Posterior vena cava (tissue), 2 donors: ENCODE results near the gene MICB. TPM values are rescaled to one million over a fixed set of nuclear protein-coding genes. Genes with fewer than 3 reads are reported as not detected.

Experiments
- DNase-seq: peaks from one replicate; pipeline ENCODE4 v3.0.0-alpha.2; 2020; ENCODE audit warnings: low spot score
- intact Hi-C, 2 donors: fragments of 100-400 bp; cut with DNase I; formaldehyde crosslinking; loops; one replicate each; pipeline versions ENCODE4 v1.14.1 to v1.14.2; 2022 to 2023
- total RNA-seq, 2 donors: library from RNA; stranded (reverse); fragmentation: NEBNext Ultra II Directional; extraction: Animal tissue kit (Norgen Biotek cat#: 25700); gene quantifications; one replicate each; pipeline ENCODE4 v1.2.1, GENCODE V29; 2021
- donor health status: DM: yes; HTN: yes; CAD: no.
- donor health status: DM: yes; HTN: yes; CAD: no.

MICB gene
- total RNA-seq, 2 donors from 2014 or later, result 2.9 to 4.1 TPM

- no peak for DNase-seq
- intact Hi-C loops, result no loop called here
These were observed 59.7 kb downstream of the MICB start for GRCh38 chr6:31557443-31558317.

DNA sequence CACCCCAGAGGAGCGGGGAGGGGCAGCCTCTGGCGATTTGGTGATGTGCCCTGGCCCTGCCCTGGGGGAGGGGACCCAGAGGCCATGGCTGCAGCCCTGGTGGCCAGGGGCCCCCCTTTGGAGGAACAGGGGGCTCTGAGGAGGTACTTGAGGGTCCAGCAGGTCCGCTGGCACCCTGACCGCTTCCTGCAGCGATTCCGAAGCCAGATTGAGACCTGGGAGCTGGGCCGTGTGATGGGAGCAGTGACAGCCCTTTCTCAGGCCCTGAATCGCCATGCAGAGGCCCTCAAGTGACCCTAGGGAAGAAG is 60.3 kb downstream of the MICB start:
- no peak for DNase-seq
- intact Hi-C loops, result no loop called here

DNA sequence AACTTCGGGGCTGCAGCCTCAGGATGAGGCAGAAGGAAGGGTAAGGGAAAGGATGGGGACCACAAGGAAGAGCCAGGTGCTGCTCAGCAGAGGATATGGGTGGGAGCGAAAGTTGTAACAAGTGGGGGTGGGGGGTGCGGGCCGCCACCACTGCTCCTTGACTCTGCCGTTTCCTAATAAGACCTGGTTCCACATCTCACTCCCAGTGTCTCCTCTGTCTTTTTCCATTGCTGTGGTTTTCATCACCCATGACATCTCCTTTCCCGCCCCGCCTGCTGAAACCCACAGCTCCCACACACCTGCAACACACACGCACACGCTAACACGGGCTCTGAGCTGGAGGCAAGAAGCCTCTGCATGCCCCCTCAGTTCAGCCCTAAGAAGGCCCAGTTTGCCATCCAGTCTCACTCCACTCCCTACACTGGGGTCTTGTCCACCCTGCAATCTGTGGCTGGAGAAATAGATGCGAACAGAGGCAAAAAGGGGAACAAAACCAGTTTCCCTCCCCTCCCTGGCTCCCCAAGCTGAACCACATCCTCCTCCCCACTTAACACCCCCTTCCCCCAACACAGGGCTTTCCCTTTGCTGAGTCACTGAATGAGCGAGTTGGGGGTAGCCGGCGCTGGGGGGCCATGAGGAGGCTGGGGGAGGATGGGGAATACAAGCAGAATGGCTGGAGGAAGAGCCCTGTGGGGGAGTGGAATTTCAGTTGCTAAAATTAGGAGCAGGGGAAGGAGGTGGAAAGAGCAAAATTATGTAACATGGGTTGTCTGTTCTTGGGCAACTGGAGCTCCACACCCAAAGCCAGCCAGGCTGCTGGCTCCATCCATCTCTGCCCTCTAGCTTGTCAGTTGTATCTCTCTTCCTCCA is 60.9 kb downstream of the MICB start:
- no peak for DNase-seq
- intact Hi-C loops, result no loop called here

DNA sequence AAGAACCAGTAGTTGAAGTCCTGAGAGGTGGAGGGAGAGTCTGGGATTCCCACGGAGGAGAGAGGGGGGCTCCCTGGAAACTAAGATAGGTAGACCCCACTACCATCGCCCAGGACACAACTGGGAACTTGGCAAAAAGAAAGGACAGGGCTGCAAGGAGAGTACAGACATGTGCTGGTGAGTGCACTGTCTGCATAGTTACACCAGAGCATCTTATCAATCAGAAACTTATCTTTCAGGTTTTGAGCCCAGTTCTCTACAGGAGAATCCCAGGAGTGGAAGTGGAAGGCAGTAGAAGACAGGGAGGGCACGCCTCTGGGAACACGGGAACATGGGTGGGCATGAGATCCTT is 61.6 kb downstream of the MICB start:
- intact Hi-C loops, result no loop called here
- no peak for DNase-seq

- peak; percentile 86 for DNase-seq
- intact Hi-C loops, result no loop called here
These were observed 62.2 kb downstream of the MICB start for GRCh38 chr6:31559958-31560696.

- intact Hi-C loops, result no loop called here
These were observed 62.7 kb downstream of the MICB start for GRCh38 chr6:31560697-31561058.

More at GRCh38 chr6:31560697-31561058, 62.7 kb downstream of the MICB start:
- no peak for DNase-seq

Other genes starting within 250 kb of the MICB start
- 100 to 1,000 TPM; 410 to 411 TPM for gene HLA-C, start 226.1 kb upstream of the MICB start, total RNA-seq
- 100 to 1,000 TPM; 525 to 620 TPM for gene HLA-B, start 141.0 kb upstream of the MICB start, total RNA-seq
- gene MICA, start 94.5 kb upstream of the MICB start, total RNA-seq, result 10 to 100 TPM; 16.5 to 20.5 TPM
- gene MCCD1, start 30.8 kb downstream of the MICB start, total RNA-seq, result not detected
- 100 to 1,000 TPM; 165 to 180 TPM for gene DDX39B, start 43.9 kb downstream of the MICB start, total RNA-seq
- gene ATP6V1G2, start 48.5 kb downstream of the MICB start, total RNA-seq, result 1 to 10 TPM in 1 of 2 donors, under 1 TPM in 1; 0.43 to 1.2 TPM
- gene NFKBIL1, start 49.5 kb downstream of the MICB start, total RNA-seq, result 10 to 100 TPM; 12.0 to 13.2 TPM
- gene LTA, start 74.1 kb downstream of the MICB start, total RNA-seq, result not detected
- gene TNF, start 77.4 kb downstream of the MICB start, total RNA-seq, result under 1 TPM; 0.81 to 0.93 TPM
- gene LTB, start 84.3 kb downstream of the MICB start, total RNA-seq, result 1 to 10 TPM in 1 of 2 donors, under 1 TPM in 1; 0.90 to 1.6 TPM
- gene LST1, start 88.1 kb downstream of the MICB start, total RNA-seq, result 10 to 100 TPM in 1 of 2 donors, 1 to 10 TPM in 1; 9.2 to 24.8 TPM
- gene NCR3, start 94.9 kb downstream of the MICB start, total RNA-seq, result not detected
- 10 to 100 TPM; 18.1 to 68.7 TPM for gene AIF1, start 117.1 kb downstream of the MICB start, total RNA-seq
- 100 to 1,000 TPM; 119 to 133 TPM for gene PRRC2A, start 122.6 kb downstream of the MICB start, total RNA-seq
- 100 to 1,000 TPM; 146 to 193 TPM for gene BAG6, start 154.5 kb downstream of the MICB start, total RNA-seq
- 1 to 10 TPM in 1 of 2 donors, under 1 TPM in 1; 0.60 to 1.2 TPM for gene APOM, start 157.7 kb downstream of the MICB start, total RNA-seq
- gene C6orf47, start 162.6 kb downstream of the MICB start, total RNA-seq, result 10 to 100 TPM; 18.8 to 19.3 TPM
- gene GPANK1, start 166.9 kb downstream of the MICB start, total RNA-seq, result 10 to 100 TPM in 1 of 2 donors, 1 to 10 TPM in 1; 7.8 to 10.1 TPM
- gene CSNK2B, start 167.9 kb downstream of the MICB start, total RNA-seq, result 10 to 100 TPM; 85.2 to 90.4 TPM
- gene LY6G5B, start 171.8 kb downstream of the MICB start, total RNA-seq, result 1 to 10 TPM; 9.5 to 9.8 TPM
- 1 to 10 TPM; 1.7 to 1.9 TPM for gene LY6G5C, start 182.9 kb downstream of the MICB start, total RNA-seq
- 10 to 100 TPM; 38.3 to 39.4 TPM for gene ABHD16A, start 205.2 kb downstream of the MICB start, total RNA-seq
- gene LY6G6F, start 208.7 kb downstream of the MICB start, total RNA-seq, result not detected
- gene LY6G6D, start 217.2 kb downstream of the MICB start, total RNA-seq, result not detected
- not detected for gene LY6G6C, start 223.6 kb downstream of the MICB start, total RNA-seq
- 1 to 10 TPM in 1 of 2 donors, under 1 TPM in 1; 0.52 to 1.1 TPM for gene MPIG6B, start 225.2 kb downstream of the MICB start, total RNA-seq
- gene DDAH2, start 231.2 kb downstream of the MICB start, total RNA-seq, result 10 to 100 TPM; 88.3 to 97.4 TPM
- gene CLIC1, start 238.4 kb downstream of the MICB start, total RNA-seq, result 100 to 1,000 TPM; 272 to 402 TPM
- 1 to 10 TPM; 7.7 to 9.8 TPM for gene MSH5, start 241.9 kb downstream of the MICB start, total RNA-seq